ENCODE measurements around the gene LIX1. TPM values are rescaled to one million over a fixed set of nuclear protein-coding genes. Genes with fewer than 3 reads are reported as not detected.

LIX1 gene
- total RNA-seq (2021; fragmentation: NEBNext Ultra II Directional; extraction: Animal tissue kit (Norgen Biotek cat#: 25700)): 0.26 and 0.33 TPM in 2 replicates
- 0.39 and 0.45 TPM in 2 replicates for polyA plus RNA-seq (2011; rRNA removed)
- 0.66 TPM for polyA plus RNA-seq (2011; cell fraction: cytosol; rRNA removed)
- 0.37 TPM for polyA plus RNA-seq (2011; cell fraction: nucleus; rRNA removed)
- polyA plus RNA-seq (2012, experiment 1 of 2): 0.39 to 1.1 TPM (median 0.57 TPM) in 4 replicates
- polyA plus RNA-seq (2012, experiment 2 of 2): 0.21 TPM
- 0.10 TPM for polyA plus RNA-seq (2013, experiment 1 of 2)
- 0.09 TPM for polyA plus RNA-seq (2013, experiment 2 of 2)
- polyA minus RNA-seq (2011; rRNA and poly(A)+ RNA removed): 1.3 and 1.4 TPM in 2 replicates
- polyA minus RNA-seq (2011; cell fraction: cytosol; rRNA and poly(A)+ RNA removed): 0.73 TPM
- polyA minus RNA-seq (2011; cell fraction: nucleus; rRNA and poly(A)+ RNA removed): 0.50 TPM
- long read RNA-seq, experiment 1: 0 reads
- long read RNA-seq, experiment 2, full-length matches to known transcripts: 1 of 1 reads
- long read RNA-seq, experiment 2, partial matches to known transcripts: 0 of 1 reads
- long read RNA-seq, experiment 2, other reads (novel, unspliced or antisense): 0 of 1 reads

GRCh38 chr5:97142521-97143254 lies at the start of gene LIX1:
Gene LIX1 (minus strand): TSS chr5:97142611. CDS start chr5:97142576, 35 bp downstream.
- Histone ChIP-seq H3K79me1 (ENCODE audit: low read depth, low read length) (no peaks in the 10 kb centered on the region), H3K18ac (ENCODE audit: extremely low read depth, low read length) (no peak within 1 kb of the TSS; the same call in 1 of the 2 replicates), H2BK12ac (ENCODE audit: low read depth, low read length) (no peak within 1 kb of the TSS), H3K36me3 (ENCODE audit: control insufficient read depth in 2 of 4, insufficient read depth in 4 of 4, low read length in 3 of 4) (no peaks in the 10 kb centered on the region), H3K79me2 (ENCODE audit: control insufficient read depth in 1 of 2, insufficient read depth in 2 of 2, low read length in 2 of 2) (no peaks in the 10 kb centered on the region), H3K4me1 (replicated peaks in 1 of 4; ENCODE audit: control insufficient read depth in 3 of 4, insufficient read depth in 4 of 4, low read length in 3 of 4) (peaks cover 0 to 6% (median 2%) of the 10 kb centered on the region in 4 experiments; a peak in 4 of 7 replicates), H3K27me3 (replicated peaks in 1 of 4; ENCODE audit: control insufficient read depth in 3 of 4, extremely low read depth in 1 of 4, insufficient read depth in 3 of 4, low read length in 3 of 4) (no peaks in the 10 kb centered on the region), H3K4ac (replicated peaks; ENCODE audit: insufficient read length, low read depth, low read length) (no peak within 1 kb of the TSS), H4K5ac (ENCODE audit: insufficient read length, low read depth, low read length) (no peak within 1 kb of the TSS), H4K91ac (replicated peaks; ENCODE audit: insufficient read length, low read length) (no peak within 1 kb of the TSS), H2BK15ac (ENCODE audit: low read length) (no peak within 1 kb of the TSS), H2AFZ (ENCODE audit: low read length) (peak within 1 kb of the TSS; percentile 9; the same call in 1 of the 2 replicates), H2BK20ac (ENCODE audit: low read length) (0 out of 2 replicates have a peak within 1 kb of the TSS, but pooled peaks have one; percentile 13), H3K4me3 (ENCODE audit: extremely low read depth in 1 of 4, insufficient read depth in 2 of 4, low read depth in 3 of 4, low read length in 4 of 4) (peak within 1 kb of the TSS in 1 of 4 experiments; percentile 12; a peak in 3 of 8 replicates), H3K9me3 (ENCODE audit: insufficient read depth in 2 of 2, low read depth in 1 of 2, low read length in 1 of 2) (no peaks in the 10 kb centered on the region), H4K20me1 (replicated peaks in 1 of 2; ENCODE audit: control insufficient read depth in 1 of 2, insufficient read depth in 2 of 2, low read length in 2 of 2) (no peaks in the 10 kb centered on the region), H3K27ac (ENCODE audit: low read depth, low read length) (no peak within 1 kb of the TSS), H2BK5ac (ENCODE audit: low read depth, low read length) (no peak within 1 kb of the TSS), H3K14ac (ENCODE audit: insufficient read length) (no peak within 1 kb of the TSS), H3K9ac (replicated peaks in 1 of 4; ENCODE audit: extremely low read depth in 1 of 4, low read depth in 3 of 4, low read length in 3 of 4) (no peak within 1 kb of the TSS), H3K4me2 (ENCODE audit: insufficient read depth in 1 of 2, low read depth in 2 of 2, low read length in 2 of 2) (peak within 1 kb of the TSS in 1 of 2 experiments; percentile 26; a peak in 2 of 4 replicates), H3K23me2 (ENCODE audit: low read depth, low read length) (no peaks in the 10 kb centered on the region), H2AK5ac (ENCODE audit: low read depth, low read length) (no peak within 1 kb of the TSS), H3K56ac (replicated peaks; ENCODE audit: insufficient read length, low read depth, low read length) (no peak within 1 kb of the TSS), H2BK120ac (replicated peaks; ENCODE audit: low read depth, low read length) (no peak within 1 kb of the TSS), H3K23ac (ENCODE audit: insufficient read length) (no peak within 1 kb of the TSS), H4K8ac (ENCODE audit: extremely low read depth, insufficient read depth, low read length) (no peak within 1 kb of the TSS)
- peak; percentile 69 for FAIRE-seq
- POLR2A ChIA-PET (ENCODE audit: partially characterized antibody): no interaction called here
- CTCF ChIA-PET (ENCODE audit: partially characterized antibody): interaction anchor here (0.7 to 9.4 kb wide), 41 partner anchors 8 to 442 kb away, joined by 3 to 160 read pairs (median 4); no protein-coding TSS in a partner anchor
- 46% methylated on average over 6 of the region's 6 CpGs; no CpG with 5 or more reads in 1 of the 2 experiments for WGBS, 2 experiments (ENCODE audit: extremely low coverage in 1 of 2, insufficient coverage in 1 of 2, insufficient read length in 1 of 2, insufficient replicate concordance in 2 of 2, low coverage in 1 of 2, low lambda C conversion rate in 2 of 2, missing lambda C conversion rate in 1 of 2)
- DNase-seq (ENCODE audit: low read depth in 1 of 2, low spot score in 2 of 2): peak in 1 of 2 experiments; percentile 62
- TF ChIP-seq CBX5 (IDR thresholded peaks at IDR 0.05; ENCODE audit: low read depth, low read length) (no peak), SAP30 (IDR thresholded peaks at IDR 0.05; ENCODE audit: insufficient read depth, insufficient replicate concordance, low read length) (no peak), POLR2A (IDR thresholded peaks at IDR 0.05; ENCODE audit: control extremely low read depth in 1 of 2, low read depth in 2 of 2, low read length in 2 of 2) (no peak), NRF1 (IDR thresholded peaks at IDR 0.05; ENCODE audit: low read depth, low read length) (no peak), EZH2 (IDR thresholded peaks at IDR 0.05; ENCODE audit: low read depth, low read length, severe bottlenecking) (no peak), E2F6 (IDR thresholded peaks at IDR 0.05) (no peak), SUZ12 (IDR thresholded peaks at IDR 0.05; ENCODE audit: low read length) (no peak), MAX (IDR thresholded peaks at IDR 0.05) (no peak), SIRT6 (IDR thresholded peaks at IDR 0.05; ENCODE audit: low read length) (no peak)
